ENCODE data around the gene ADGRL3. TPM values are rescaled to one million over a fixed set of nuclear protein-coding genes. Genes with fewer than 3 reads are reported as not detected.

Gene ADGRL3
- total and polyA plus RNA-seq, 2 donors: 0.82 to 2.0 TPM

GRCh38 chr4:61675464-61675863 is 475.3 kb downstream of the ADGRL3 start:
- no peaks in the 10 kb centered on the region for H3K36me3 ChIP-seq (ENCODE audit: control insufficient read depth in 2 of 2, insufficient read depth in 2 of 2, low read length in 1 of 2)
- DNase-seq (ENCODE audit: low read depth in 6 of 9, low spot score in 9 of 9): no peak
- no peaks in the 10 kb centered on the region for H3K4me1 ChIP-seq (ENCODE audit: control insufficient read depth in 2 of 2, insufficient read depth in 2 of 2, low read length in 2 of 2)
- no peaks in the 10 kb centered on the region for H3K9me3 ChIP-seq (ENCODE audit: control insufficient read depth in 2 of 2, insufficient read depth in 1 of 2, low read length in 1 of 2)
- no peak overlapping the region for H3K27ac ChIP-seq (ENCODE audit: low read depth in 1 of 2, low read length in 1 of 2)
- no peak overlapping the region for H3K4me3 ChIP-seq (ENCODE audit: low read length in 2 of 2)
- WGBS: 95% methylated on average over 2 of the region's 2 CpGs
- no peaks in the 10 kb centered on the region for H3K27me3 ChIP-seq (ENCODE audit: control insufficient read depth in 2 of 2, insufficient read depth in 1 of 2, low read length in 1 of 2)

- Histone ChIP-seq H3K27me3 (ENCODE audit: control insufficient read depth in 2 of 2, insufficient read depth in 1 of 2, low read length in 1 of 2) (no peaks in the 10 kb centered on the region), H3K4me1 (ENCODE audit: control insufficient read depth in 2 of 2, insufficient read depth in 2 of 2, low read length in 2 of 2) (no peaks in the 10 kb centered on the region), H3K4me3 (ENCODE audit: low read length in 2 of 2) (no peak overlapping the region), H3K36me3 (ENCODE audit: control insufficient read depth in 2 of 2, insufficient read depth in 2 of 2, low read length in 1 of 2) (no peaks in the 10 kb centered on the region), H3K27ac (ENCODE audit: low read depth in 1 of 2, low read length in 1 of 2) (no peak overlapping the region), H3K9me3 (ENCODE audit: control insufficient read depth in 2 of 2, insufficient read depth in 1 of 2, low read length in 1 of 2) (no peaks in the 10 kb centered on the region)
- no peak for DNase-seq (ENCODE audit: low read depth in 6 of 9, low spot score in 9 of 9)
- WGBS: 91% methylated on average over 1 of the region's 1 CpG
These were observed 478.2 kb downstream of the ADGRL3 start for GRCh38 chr4:61678297-61678696.

GRCh38 chr4:61693520-61693919 is 493.4 kb downstream of the ADGRL3 start:
- H3K27ac ChIP-seq (ENCODE audit: low read depth in 1 of 2, low read length in 1 of 2): no peak overlapping the region
- H3K4me3 ChIP-seq (ENCODE audit: low read length in 2 of 2): no peak overlapping the region
- H3K9me3 ChIP-seq (ENCODE audit: control insufficient read depth in 2 of 2, insufficient read depth in 1 of 2, low read length in 1 of 2): no peaks in the 10 kb centered on the region
- DNase-seq (ENCODE audit: low read depth in 6 of 9, low spot score in 9 of 9): no peak
- H3K27me3 ChIP-seq (ENCODE audit: control insufficient read depth in 2 of 2, insufficient read depth in 1 of 2, low read length in 1 of 2): no peaks in the 10 kb centered on the region
- no peaks in the 10 kb centered on the region for H3K36me3 ChIP-seq (ENCODE audit: control insufficient read depth in 2 of 2, insufficient read depth in 2 of 2, low read length in 1 of 2)
- no peaks in the 10 kb centered on the region for H3K4me1 ChIP-seq (ENCODE audit: control insufficient read depth in 2 of 2, insufficient read depth in 2 of 2, low read length in 2 of 2)
- 98% methylated on average over 1 of the region's 1 CpG for WGBS

GRCh38 chr4:61714387-61714911 is 514.3 kb downstream of the ADGRL3 start:
- no peak overlapping the region for H3K4me3 ChIP-seq (ENCODE audit: low read length in 2 of 2)
- no peak overlapping the region for H3K27ac ChIP-seq (ENCODE audit: low read depth in 1 of 2, low read length in 1 of 2)
- no peaks in the 10 kb centered on the region for H3K36me3 ChIP-seq (ENCODE audit: control insufficient read depth in 2 of 2, insufficient read depth in 2 of 2, low read length in 1 of 2)
- H3K27me3 ChIP-seq (ENCODE audit: control insufficient read depth in 2 of 2, insufficient read depth in 1 of 2, low read length in 1 of 2): no peaks in the 10 kb centered on the region
- 91% methylated on average over 4 of the region's 4 CpGs for WGBS
- no peaks in the 10 kb centered on the region for H3K9me3 ChIP-seq (ENCODE audit: control insufficient read depth in 2 of 2, insufficient read depth in 1 of 2, low read length in 1 of 2)
- H3K4me1 ChIP-seq (ENCODE audit: control insufficient read depth in 2 of 2, insufficient read depth in 2 of 2, low read length in 2 of 2): no peaks in the 10 kb centered on the region
- no peak for DNase-seq (ENCODE audit: low read depth in 6 of 9, low spot score in 9 of 9)

- no peak overlapping the region for H3K4me3 ChIP-seq (ENCODE audit: low read length in 2 of 2)
- H3K4me1 ChIP-seq (ENCODE audit: control insufficient read depth in 2 of 2, insufficient read depth in 2 of 2, low read length in 2 of 2): no peaks in the 10 kb centered on the region
- DNase-seq (ENCODE audit: low read depth in 6 of 9, low spot score in 9 of 9): no peak
- no peaks in the 10 kb centered on the region for H3K9me3 ChIP-seq (ENCODE audit: control insufficient read depth in 2 of 2, insufficient read depth in 1 of 2, low read length in 1 of 2)
- H3K36me3 ChIP-seq (ENCODE audit: control insufficient read depth in 2 of 2, insufficient read depth in 2 of 2, low read length in 1 of 2): no peaks in the 10 kb centered on the region
- H3K27me3 ChIP-seq (ENCODE audit: control insufficient read depth in 2 of 2, insufficient read depth in 1 of 2, low read length in 1 of 2): no peaks in the 10 kb centered on the region
- 94% methylated on average over 6 of the region's 6 CpGs for WGBS
- no peak overlapping the region for H3K27ac ChIP-seq (ENCODE audit: low read depth in 1 of 2, low read length in 1 of 2)
These were observed 516.3 kb downstream of the ADGRL3 start for GRCh38 chr4:61716426-61716825.

GRCh38 chr4:61723492-61723891 is 523.4 kb downstream of the ADGRL3 start:
- no peaks in the 10 kb centered on the region for H3K9me3 ChIP-seq (ENCODE audit: control insufficient read depth in 2 of 2, insufficient read depth in 1 of 2, low read length in 1 of 2)
- no peak for DNase-seq (ENCODE audit: low read depth in 6 of 9, low spot score in 9 of 9)
- H3K4me1 ChIP-seq (ENCODE audit: control insufficient read depth in 2 of 2, insufficient read depth in 2 of 2, low read length in 2 of 2): no peaks in the 10 kb centered on the region
- H3K4me3 ChIP-seq (ENCODE audit: low read length in 2 of 2): no peak overlapping the region
- H3K27me3 ChIP-seq (ENCODE audit: control insufficient read depth in 2 of 2, insufficient read depth in 1 of 2, low read length in 1 of 2): no peaks in the 10 kb centered on the region
- H3K27ac ChIP-seq (ENCODE audit: low read depth in 1 of 2, low read length in 1 of 2): no peak overlapping the region
- 96% methylated on average over 7 of the region's 7 CpGs for WGBS
- H3K36me3 ChIP-seq (ENCODE audit: control insufficient read depth in 2 of 2, insufficient read depth in 2 of 2, low read length in 1 of 2): no peaks in the 10 kb centered on the region

GRCh38 chr4:61727286-61727685 is 527.2 kb downstream of the ADGRL3 start:
- H3K27me3 ChIP-seq (ENCODE audit: control insufficient read depth in 2 of 2, insufficient read depth in 1 of 2, low read length in 1 of 2): no peaks in the 10 kb centered on the region
- H3K9me3 ChIP-seq (ENCODE audit: control insufficient read depth in 2 of 2, insufficient read depth in 1 of 2, low read length in 1 of 2): no peaks in the 10 kb centered on the region
- no peak for DNase-seq (ENCODE audit: low read depth in 6 of 9, low spot score in 9 of 9)
- WGBS: 78% methylated on average over 2 of the region's 2 CpGs
- no peaks in the 10 kb centered on the region for H3K36me3 ChIP-seq (ENCODE audit: control insufficient read depth in 2 of 2, insufficient read depth in 2 of 2, low read length in 1 of 2)
- H3K27ac ChIP-seq (ENCODE audit: low read depth in 1 of 2, low read length in 1 of 2): no peak overlapping the region
- H3K4me1 ChIP-seq (ENCODE audit: control insufficient read depth in 2 of 2, insufficient read depth in 2 of 2, low read length in 2 of 2): no peaks in the 10 kb centered on the region
- no peak overlapping the region for H3K4me3 ChIP-seq (ENCODE audit: low read length in 2 of 2)

GRCh38 chr4:61734409-61734808 is 534.3 kb downstream of the ADGRL3 start:
- WGBS: 93% methylated on average over 2 of the region's 2 CpGs
- no peak for DNase-seq (ENCODE audit: low read depth in 6 of 9, low spot score in 9 of 9)
- Histone ChIP-seq H3K4me1 (ENCODE audit: control insufficient read depth in 2 of 2, insufficient read depth in 2 of 2, low read length in 2 of 2) (no peaks in the 10 kb centered on the region), H3K27ac (ENCODE audit: low read depth in 1 of 2, low read length in 1 of 2) (no peak overlapping the region), H3K36me3 (ENCODE audit: control insufficient read depth in 2 of 2, insufficient read depth in 2 of 2, low read length in 1 of 2) (no peaks in the 10 kb centered on the region), H3K4me3 (ENCODE audit: low read length in 2 of 2) (no peak overlapping the region), H3K9me3 (ENCODE audit: control insufficient read depth in 2 of 2, insufficient read depth in 1 of 2, low read length in 1 of 2) (no peaks in the 10 kb centered on the region), H3K27me3 (ENCODE audit: control insufficient read depth in 2 of 2, insufficient read depth in 1 of 2, low read length in 1 of 2) (no peaks in the 10 kb centered on the region)

- H3K27ac ChIP-seq (ENCODE audit: low read depth in 1 of 2, low read length in 1 of 2): no peak overlapping the region
- no peaks in the 10 kb centered on the region for H3K4me1 ChIP-seq (ENCODE audit: control insufficient read depth in 2 of 2, insufficient read depth in 2 of 2, low read length in 2 of 2)
- no peak overlapping the region for H3K4me3 ChIP-seq (ENCODE audit: low read length in 2 of 2)
- H3K36me3 ChIP-seq (ENCODE audit: control insufficient read depth in 2 of 2, insufficient read depth in 2 of 2, low read length in 1 of 2): no peaks in the 10 kb centered on the region
- peaks cover 0 to 8% of the 10 kb centered on the region in 2 donors for H3K9me3 ChIP-seq (ENCODE audit: control insufficient read depth in 2 of 2, insufficient read depth in 1 of 2, low read length in 1 of 2)
- DNase-seq (ENCODE audit: low read depth in 6 of 9, low spot score in 9 of 9): no peak
- no peaks in the 10 kb centered on the region for H3K27me3 ChIP-seq (ENCODE audit: control insufficient read depth in 2 of 2, insufficient read depth in 1 of 2, low read length in 1 of 2)
These were observed 539.8 kb downstream of the ADGRL3 start for GRCh38 chr4:61739887-61740286.

- 54% methylated on average over 4 of the region's 4 CpGs for WGBS
- Histone ChIP-seq H3K9me3 (ENCODE audit: control insufficient read depth in 2 of 2, insufficient read depth in 1 of 2, low read length in 1 of 2) (peaks cover 0 to 8% of the 10 kb centered on the region in 2 donors), H3K36me3 (ENCODE audit: control insufficient read depth in 2 of 2, insufficient read depth in 2 of 2, low read length in 1 of 2) (no peaks in the 10 kb centered on the region), H3K4me1 (ENCODE audit: control insufficient read depth in 2 of 2, insufficient read depth in 2 of 2, low read length in 2 of 2) (no peaks in the 10 kb centered on the region), H3K4me3 (ENCODE audit: low read length in 2 of 2) (no peak overlapping the region), H3K27me3 (ENCODE audit: control insufficient read depth in 2 of 2, insufficient read depth in 1 of 2, low read length in 1 of 2) (no peaks in the 10 kb centered on the region), H3K27ac (ENCODE audit: low read depth in 1 of 2, low read length in 1 of 2) (no peak overlapping the region)
- no peak for DNase-seq (ENCODE audit: low read depth in 6 of 9, low spot score in 9 of 9)
These were observed 540.8 kb downstream of the ADGRL3 start for GRCh38 chr4:61740886-61741285.

All from thymus (tissue), 11 donors.